ENCODE data around the gene YRDC. TPM values are rescaled to one million over a fixed set of nuclear protein-coding genes. Genes with fewer than 3 reads are reported as not detected.

The YRDC gene
- total RNA-seq, 1 donor from 2014 or later = 13.0 TPM

DNA sequence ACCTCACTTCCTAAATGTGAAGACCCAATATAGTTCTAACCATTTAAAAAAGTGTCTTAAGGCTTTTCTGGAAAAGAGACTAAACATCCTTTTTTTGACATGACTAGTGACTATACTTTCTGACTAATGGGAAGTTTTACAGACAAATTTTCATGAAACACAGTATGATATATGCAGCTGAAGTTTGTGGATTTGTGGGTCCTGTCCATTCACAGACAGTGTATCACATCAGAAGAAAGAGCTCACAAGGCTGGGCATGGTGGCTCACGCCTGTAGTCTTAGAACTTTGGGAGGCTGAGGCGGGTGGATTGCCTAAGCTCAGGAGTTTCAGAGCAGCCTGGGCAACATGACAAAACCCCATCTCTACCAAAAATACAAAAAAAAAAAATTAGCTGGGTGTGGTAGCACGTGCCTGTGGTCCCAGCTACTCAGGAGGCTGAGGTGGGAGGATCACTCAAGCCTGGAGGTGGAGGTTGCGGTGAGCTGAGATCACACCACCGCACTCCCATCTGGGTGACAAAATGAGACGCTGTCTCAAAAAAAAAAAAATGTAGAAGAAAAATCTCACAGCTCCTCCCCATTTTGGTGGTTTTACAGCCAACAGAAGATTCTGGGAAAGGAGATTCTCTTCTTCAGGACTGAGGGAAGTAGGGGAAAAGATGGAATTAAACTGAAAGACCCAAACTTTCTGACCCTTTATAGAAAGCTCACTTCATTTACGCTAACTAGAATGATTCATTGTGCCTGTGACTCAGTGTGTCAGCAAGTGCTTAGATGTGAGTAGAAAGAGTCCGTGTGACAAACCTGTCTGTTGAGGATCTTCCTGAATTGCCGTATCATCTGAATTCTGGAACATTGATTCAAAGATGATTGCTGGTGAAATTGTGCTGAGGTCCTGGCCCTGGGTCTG is 15.2 kb upstream of the YRDC start:
- no peak for DNase-seq (ENCODE audit: low read depth in 2 of 2)

GRCh38 chr1:37821481-37821880 is 13.5 kb upstream of the YRDC start:
- DNase-seq (ENCODE audit: low read depth in 2 of 2) = no peak

DNA sequence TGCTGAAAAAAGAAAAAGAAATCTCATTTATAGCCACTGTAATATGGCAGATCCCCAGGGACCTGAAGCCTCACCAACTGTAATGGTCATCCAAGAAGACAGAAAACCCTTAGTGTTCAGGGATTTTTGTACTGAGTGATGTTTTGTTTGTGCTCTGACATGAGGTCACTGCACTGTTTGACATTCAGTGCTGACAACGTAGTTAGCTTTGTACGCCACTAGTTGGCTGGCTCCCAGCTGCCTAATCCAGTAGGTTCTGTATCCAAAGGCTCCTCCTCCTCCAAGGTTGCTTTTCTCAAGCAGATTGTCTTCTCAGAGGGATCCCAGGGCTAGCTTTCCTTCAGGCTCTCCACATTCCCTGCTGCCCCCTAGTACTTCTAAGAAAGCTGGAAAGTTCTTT is 9.5 kb upstream of the YRDC start:
- no peak for DNase-seq (ENCODE audit: low read depth in 2 of 2)

DNA sequence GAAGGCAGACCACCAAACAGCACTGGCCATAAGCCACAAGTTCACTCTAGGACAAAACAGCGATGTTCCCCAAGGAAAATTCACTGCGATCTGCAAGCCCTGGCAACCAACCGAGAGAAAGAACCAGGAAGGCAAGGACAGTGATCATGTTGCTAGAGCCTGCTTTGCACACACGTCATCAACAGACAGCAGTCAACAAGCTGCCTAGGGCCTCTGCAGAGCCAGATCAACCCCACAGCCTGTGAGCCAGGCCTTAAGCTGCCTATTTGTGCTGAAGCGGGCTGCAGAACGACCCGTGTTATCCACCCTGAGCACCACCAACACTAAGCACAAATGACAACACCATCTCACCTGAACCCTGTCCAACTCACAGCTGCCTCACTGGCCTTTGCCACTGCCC is 6.2 kb upstream of the YRDC start:
- DNase-seq (ENCODE audit: low read depth in 2 of 2) = no peak

DNA sequence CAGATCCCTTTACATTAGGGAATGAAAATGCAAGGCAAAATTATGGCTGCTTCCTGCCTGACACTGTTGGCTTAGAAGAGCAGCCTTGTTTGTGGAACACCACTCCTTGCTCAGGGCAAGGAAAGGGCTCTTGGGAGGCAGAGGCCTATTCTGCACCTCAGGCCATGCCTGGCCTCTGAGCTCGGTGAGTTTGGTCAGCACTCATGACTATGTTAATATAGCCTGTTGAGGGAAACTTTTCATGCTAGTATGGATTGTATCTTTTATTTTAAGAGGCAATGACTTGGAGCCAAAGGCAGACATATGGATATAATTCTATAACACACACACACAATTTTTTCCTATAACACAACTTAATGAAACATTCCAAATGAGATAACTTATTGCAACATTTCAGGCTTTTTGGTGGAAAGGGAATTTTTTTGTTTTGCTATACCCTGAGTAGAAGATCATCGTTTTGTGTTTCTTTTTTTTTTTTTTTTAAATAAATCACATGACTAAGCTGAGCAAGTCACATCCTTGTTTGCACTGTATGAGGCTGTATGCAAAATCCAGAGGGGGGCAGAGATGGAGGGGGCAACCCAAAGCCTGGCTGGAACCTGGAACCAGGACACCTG is 5.6 kb upstream of the YRDC start:
- DNase-seq (ENCODE audit: low read depth in 2 of 2) = no peak

GRCh38 chr1:37811027-37811655 is 3.1 kb upstream of the YRDC start:
- peak; percentile 77 to 86 for DNase-seq (ENCODE audit: low read depth in 2 of 2)

GRCh38 chr1:37809942-37810341 is 1.9 kb upstream of the YRDC start:
- no peak for DNase-seq (ENCODE audit: low read depth in 2 of 2)

GRCh38 chr1:37808369-37809319 is 636 bp upstream of the YRDC start:
- DNase-seq (ENCODE audit: low read depth in 2 of 2) = peak; percentile 40 to 77

GRCh38 chr1:37807220-37807554 is 821 bp downstream of the YRDC start:
- DNase-seq (ENCODE audit: low read depth in 2 of 2) = peak in 1 of 2 donors; percentile 12

GRCh38 chr1:37802439-37802838 is 5.6 kb downstream of the YRDC start:
- DNase-seq (ENCODE audit: low read depth in 2 of 2) = no peak

DNA sequence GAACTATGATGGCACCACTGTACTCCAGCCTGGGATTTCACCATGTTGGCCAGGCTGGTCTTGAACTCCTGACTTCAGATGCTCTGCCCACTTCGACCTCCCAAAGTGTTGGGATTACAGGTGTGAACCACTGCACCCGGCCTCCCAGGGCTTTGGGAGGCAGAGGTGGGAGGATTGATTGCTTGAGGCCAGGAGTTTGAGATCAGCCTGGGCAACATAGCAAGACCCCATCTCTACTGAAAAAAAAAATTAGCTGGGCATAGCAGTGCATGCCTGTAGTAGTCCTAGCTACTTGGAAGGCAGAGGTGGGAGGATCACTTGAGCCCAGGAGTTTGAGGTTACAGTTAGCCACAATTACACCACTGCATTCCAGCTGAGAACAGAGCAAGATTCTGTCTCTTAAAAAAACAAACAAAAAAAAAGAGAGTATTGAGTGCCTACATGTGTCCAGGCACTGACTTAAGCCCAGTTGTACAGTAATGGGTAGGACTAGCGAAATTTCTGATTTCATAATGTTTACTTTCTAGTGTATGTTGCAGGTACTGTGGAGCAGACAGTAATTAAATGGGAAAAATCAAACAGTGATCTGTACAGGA is 10.2 kb downstream of the YRDC start:
- DNase-seq (ENCODE audit: low read depth in 2 of 2) = no peak

GRCh38 chr1:37795340-37796125 is 12.5 kb downstream of the YRDC start:
- peak in 1 of 2 donors; percentile 50 for DNase-seq (ENCODE audit: low read depth in 2 of 2)

GRCh38 chr1:37794372-37795339 is 13.4 kb downstream of the YRDC start:
- DNase-seq (ENCODE audit: low read depth in 2 of 2) = no peak

GRCh38 chr1:37793773-37794371 is 14.1 kb downstream of the YRDC start, which contains the start of gene MANEAL:
Gene MANEAL, plus strand, starts transcription at chr1:37793847. Its CDS starts 336 bp downstream, at chr1:37794183.
- peak in 1 of 2 donors; percentile 64 for DNase-seq (ENCODE audit: low read depth in 2 of 2)

- DNase-seq (ENCODE audit: low read depth in 2 of 2) = no peak
Observed at GRCh38 chr1:37792943-37793686, 14.9 kb downstream of the YRDC start.

GRCh38 chr1:37782491-37782890 is 25.5 kb downstream of the YRDC start:
- DNase-seq (ENCODE audit: low read depth in 2 of 2) = no peak

- DNase-seq (ENCODE audit: low read depth in 2 of 2) = no peak
Observed at GRCh38 chr1:37778654-37779053, 29.4 kb downstream of the YRDC start.

Data from dermis microvascular lymphatic vessel endothelial cell (primary cell).